HFFc6 (cell line): ENCODE data around the gene SERP2. TPM values are rescaled to one million over a fixed set of nuclear protein-coding genes. Genes with fewer than 3 reads are reported as not detected.

Experiments used
- DNase-seq: peaks from one replicate; pipeline ENCODE4 v3.0.0-alpha.2; 2018
- H3K27ac Mint-ChIP-seq: 2 replicates; pipeline ENCODE4 v1.8.0; 2020; ENCODE audit warnings: mild to moderate bottlenecking, mixed read lengths
- H3K27me3 Mint-ChIP-seq: 2 replicates; pipeline ENCODE4 v1.8.0; 2021; ENCODE audit warnings: mild to moderate bottlenecking, moderate library complexity, mixed read lengths; ENCODE audit not compliant: insufficient read depth
- H3K36me3 Mint-ChIP-seq: 2 replicates; pipeline ENCODE4 v1.8.0; 2021; ENCODE audit warnings: low read depth, mixed read lengths
- H3K4me1 Mint-ChIP-seq: 2 replicates; pipeline ENCODE4 v1.8.0; 2020; ENCODE audit warnings: low read depth, mixed read lengths
- H3K4me3 Mint-ChIP-seq: 2 replicates; pipeline ENCODE4 v1.8.0; 2020; ENCODE audit warnings: mild to moderate bottlenecking, moderate library complexity, mixed read lengths
- H3K9me3 Mint-ChIP-seq: 2 replicates; pipeline ENCODE4 v1.8.0; 2020; ENCODE audit warnings: mild to moderate bottlenecking, mixed read lengths
- CTCF ChIP-seq: fragments of 200-600 bp; sonication (generic); IDR thresholded peaks from 2 replicates; pipeline ENCODE4 v1.5.0; 2021; ENCODE audit warnings: antibody characterized with exemption, mild to moderate bottlenecking
- total RNA-seq, 6 experiments: library from RNA; stranded (reverse); fragmentation: NEBNext Ultra II Directional; extraction: Animal tissue kit (Norgen Biotek cat#: 25700); gene quantifications; 2 replicates in 1 of 6; 3 replicates in 5 of 6; pipeline ENCODE4 v1.2.3, GENCODE V29; 2021

SERP2 gene
- total RNA-seq, 6 experiments from 2014 or later = 1.4 to 2.5 (median 2.1) TPM

DNA sequence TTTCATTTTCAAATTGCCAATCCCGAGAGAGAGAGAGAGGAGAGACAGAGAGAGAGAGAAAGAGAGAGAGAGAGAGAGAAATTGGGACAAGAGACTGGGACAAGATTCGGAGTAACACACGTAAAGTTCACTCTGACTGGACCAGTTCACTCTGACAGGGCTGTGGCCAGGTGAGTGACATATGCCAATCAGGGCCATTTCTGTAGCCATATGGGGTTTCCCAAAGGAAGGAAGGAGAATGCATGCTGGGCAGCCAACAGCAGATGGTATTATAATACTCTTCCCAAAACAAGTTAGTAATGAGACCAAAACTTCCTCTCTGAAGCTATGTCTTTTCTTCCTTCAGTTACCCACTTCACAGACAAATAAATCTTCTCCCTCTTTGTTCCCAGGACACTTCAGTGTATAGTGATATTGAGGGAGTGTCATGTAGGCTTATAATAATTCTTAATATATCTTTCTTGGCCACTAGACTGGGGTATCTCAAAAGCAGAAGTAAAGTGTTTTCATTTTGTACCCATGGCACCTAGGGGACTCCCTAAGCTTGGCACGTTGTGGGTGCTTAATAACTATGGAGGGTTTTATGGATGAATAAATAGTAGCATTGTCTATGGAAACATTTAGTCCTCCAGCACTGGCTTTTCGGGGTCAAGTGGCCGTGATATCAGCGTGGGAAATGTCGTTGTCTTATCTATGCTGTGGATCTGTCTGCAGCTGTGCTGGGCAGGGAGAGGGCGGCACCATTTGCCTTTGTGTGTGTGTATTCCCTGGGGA is 51.6 kb downstream of the SERP2 start:
- Mint-ChIP-seq H3K27ac (no peak overlapping the region), H3K9me3 (no peaks in the 10 kb centered on the region), H3K27me3 (peaks cover 37% of the 10 kb centered on the region), H3K4me1 (no peaks in the 10 kb centered on the region), H3K36me3 (peaks cover 5% of the 10 kb centered on the region; the same call in 1 of the 2 replicates), H3K4me3 (no peak overlapping the region)
- DNase-seq = no peak
- no peak for TF ChIP-seq CTCF

DNA sequence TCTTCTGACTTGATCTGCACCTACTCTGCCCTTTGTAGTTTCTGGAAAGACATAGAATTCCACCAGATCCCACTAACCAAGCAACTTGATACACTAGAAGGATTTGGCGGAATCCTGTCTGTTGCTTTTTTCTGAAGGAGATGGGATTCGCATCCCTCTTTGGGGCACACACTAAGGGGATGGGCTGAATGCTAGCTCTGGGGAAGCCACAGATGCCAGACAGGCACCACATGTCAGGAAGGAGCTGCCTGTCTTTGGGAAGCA is 52.1 kb downstream of the SERP2 start:
- no peak for TF ChIP-seq CTCF
- Mint-ChIP-seq H3K36me3 (peaks cover 5% of the 10 kb centered on the region; the same call in 1 of the 2 replicates), H3K27ac (no peak overlapping the region), H3K9me3 (no peaks in the 10 kb centered on the region), H3K4me1 (no peaks in the 10 kb centered on the region), H3K4me3 (no peak overlapping the region), H3K27me3 (peaks cover 32% of the 10 kb centered on the region)
- DNase-seq = no peak

GRCh38 chr13:44426461-44426860 is 52.8 kb downstream of the SERP2 start:
- no peak for TF ChIP-seq CTCF
- Mint-ChIP-seq H3K36me3 (peaks cover 5% of the 10 kb centered on the region; the same call in 1 of the 2 replicates), H3K4me3 (no peak overlapping the region), H3K4me1 (no peaks in the 10 kb centered on the region), H3K9me3 (no peaks in the 10 kb centered on the region), H3K27me3 (peaks cover 29% of the 10 kb centered on the region), H3K27ac (no peak overlapping the region)
- no peak for DNase-seq

DNA sequence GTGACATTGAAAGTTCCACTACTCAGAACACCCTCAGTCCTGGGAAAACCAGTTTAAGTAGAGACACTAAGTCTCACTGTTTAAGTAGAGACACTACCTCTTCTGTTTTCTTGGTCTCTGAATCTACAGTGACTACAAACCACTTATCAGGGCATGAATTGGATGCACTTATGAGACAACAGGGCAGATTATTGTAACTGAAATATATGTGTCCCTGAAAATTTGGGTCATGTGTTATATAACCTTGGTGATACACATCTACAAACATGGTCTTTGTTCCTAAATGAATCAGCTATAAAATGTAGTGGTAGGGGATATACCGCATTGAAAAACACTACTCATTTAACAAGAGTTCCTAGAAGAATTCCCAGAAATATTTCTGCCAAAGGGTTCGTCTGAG is 55.7 kb downstream of the SERP2 start:
- DNase-seq = no peak
- peaks cover 6% of the 10 kb centered on the region for H3K4me1 Mint-ChIP-seq
- TF ChIP-seq CTCF = no peak
- H3K27me3 Mint-ChIP-seq = peaks cover 8% of the 10 kb centered on the region
- H3K9me3 Mint-ChIP-seq = no peaks in the 10 kb centered on the region
- no peak overlapping the region for H3K4me3 Mint-ChIP-seq
- no peak overlapping the region for H3K27ac Mint-ChIP-seq
- H3K36me3 Mint-ChIP-seq = peaks cover 25% of the 10 kb centered on the region

- no peak overlapping the region for H3K4me3 Mint-ChIP-seq
- H3K27me3 Mint-ChIP-seq = peaks cover 14% of the 10 kb centered on the region
- H3K27ac Mint-ChIP-seq = no peak overlapping the region
- no peak for DNase-seq
- no peaks in the 10 kb centered on the region for H3K9me3 Mint-ChIP-seq
- TF ChIP-seq CTCF = no peak
- peaks cover 32% of the 10 kb centered on the region for H3K36me3 Mint-ChIP-seq
- H3K4me1 Mint-ChIP-seq = peaks cover 16% of the 10 kb centered on the region
These were observed 57.5 kb downstream of the SERP2 start for GRCh38 chr13:44431150-44431549.
